GM19467 (cell line): ENCODE results near the gene TOLLIP.

Experiments used
- ATAC-seq: cut with Tn5 transposase; IDR thresholded peaks from one replicate; pipeline ENCODE4 v1.9.1; 2021; ENCODE audit warnings: mild to moderate bottlenecking, moderate library complexity; ENCODE audit not compliant: unreplicated experiment

Gene TOLLIP

DNA sequence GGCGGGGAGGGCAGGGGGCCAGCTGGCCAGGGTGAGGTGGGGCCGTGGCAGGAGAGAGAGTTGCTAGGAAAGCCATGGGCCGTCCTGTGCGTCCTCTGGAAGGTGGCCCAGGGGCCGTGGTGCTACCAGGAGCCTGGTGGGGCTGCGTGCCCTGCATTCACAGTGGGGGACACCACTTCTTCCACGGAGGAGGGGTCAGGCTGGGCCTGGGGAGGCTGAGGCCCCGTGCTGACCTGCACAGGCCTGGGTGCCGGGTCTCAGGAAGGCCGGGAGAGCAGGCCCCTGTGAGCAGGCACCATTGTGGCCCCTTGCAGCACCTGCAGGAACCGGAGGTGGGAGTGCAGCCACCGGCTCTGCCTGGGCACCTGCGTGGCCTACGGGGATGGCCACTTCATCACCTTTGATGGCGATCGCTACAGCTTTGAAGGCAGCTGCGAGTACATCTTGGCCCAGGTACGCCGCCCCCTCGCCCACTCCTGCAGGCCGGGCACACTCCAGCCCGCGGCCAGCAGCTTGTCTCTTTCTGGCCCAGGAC lies 74.6 kb downstream of the TOLLIP start:
- no peak for ATAC-seq

- ATAC-seq: no peak
These were observed 75.2 kb downstream of the TOLLIP start for GRCh38 chr11:1234054-1234720.

GRCh38 chr11:1233351-1234053 lies 75.9 kb downstream of the TOLLIP start:
- ATAC-seq: no peak

GRCh38 chr11:1232883-1233321 lies 76.5 kb downstream of the TOLLIP start:
- ATAC-seq: no peak

DNA sequence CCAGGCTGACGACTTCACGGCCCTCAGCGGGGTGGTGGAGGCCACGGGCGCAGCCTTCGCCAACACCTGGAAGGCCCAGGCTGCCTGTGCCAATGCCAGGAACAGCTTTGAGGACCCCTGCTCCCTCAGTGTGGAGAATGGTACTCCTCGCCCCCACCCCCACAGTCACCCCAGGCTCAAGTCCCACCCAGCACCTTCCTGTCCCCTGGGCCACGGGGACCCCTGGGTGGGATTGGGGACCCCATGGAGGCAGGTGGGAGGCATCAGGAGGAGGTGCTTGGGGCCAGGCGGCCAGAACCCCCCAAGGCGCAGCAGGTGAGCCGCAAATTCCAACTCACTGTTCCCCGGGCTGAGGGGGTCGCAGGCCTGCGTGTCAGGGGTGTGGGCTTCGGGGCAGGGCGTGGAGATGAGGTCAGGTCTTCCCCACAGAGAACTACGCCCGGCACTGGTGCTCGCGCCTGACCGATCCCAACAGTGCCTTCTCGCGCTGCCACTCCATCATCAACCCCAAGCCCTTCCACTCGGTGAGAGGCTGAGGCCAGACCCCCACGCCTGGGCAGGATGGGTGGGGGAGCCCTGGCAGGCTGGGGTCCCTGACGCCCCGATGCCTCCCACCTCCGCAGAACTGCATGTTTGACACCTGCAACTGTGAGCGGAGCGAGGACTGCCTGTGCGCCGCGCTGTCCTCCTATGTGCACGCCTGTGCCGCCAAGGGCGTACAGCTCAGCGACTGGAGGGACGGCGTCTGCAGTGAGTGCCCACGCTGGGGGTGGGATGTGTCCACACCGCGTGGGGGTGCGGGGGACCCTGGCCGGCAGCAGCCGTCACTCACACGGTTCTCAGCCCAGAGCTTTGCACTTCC lies 77.2 kb downstream of the TOLLIP start:
- no peak for ATAC-seq

DNA sequence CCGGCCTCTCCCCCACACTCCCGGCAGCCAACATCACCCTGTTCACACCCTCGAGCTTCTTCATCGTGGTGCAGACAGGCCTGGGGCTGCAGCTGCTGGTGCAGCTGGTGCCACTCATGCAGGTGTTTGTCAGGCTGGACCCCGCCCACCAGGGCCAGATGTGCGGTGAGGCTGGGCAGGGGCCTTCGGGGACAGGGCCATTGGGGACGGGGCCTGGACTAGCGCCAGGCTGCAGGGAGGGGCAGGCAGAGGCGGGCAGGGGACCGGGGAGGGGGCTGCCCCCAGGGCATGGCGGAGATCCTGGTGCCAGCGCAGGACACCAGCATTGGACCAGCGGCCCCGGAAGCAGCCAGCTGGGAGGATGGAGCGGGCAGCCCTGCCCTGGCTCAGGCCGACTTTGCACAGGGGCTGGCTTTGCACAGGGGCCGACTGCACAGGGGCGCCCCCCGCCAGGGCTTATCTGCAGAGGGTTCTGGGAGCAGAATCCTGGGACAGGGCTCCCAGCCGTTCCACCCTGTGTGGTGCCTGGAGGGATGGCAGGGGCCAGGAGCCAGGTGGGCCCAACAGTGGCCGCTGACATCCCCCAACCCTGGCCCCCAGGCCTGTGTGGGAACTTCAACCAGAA lies 77.9 kb downstream of the TOLLIP start:
- ATAC-seq: no peak

GRCh38 chr11:1230456-1231395 lies 78.7 kb downstream of the TOLLIP start:
- no peak for ATAC-seq

- ATAC-seq: no peak
These were observed 79.3 kb downstream of the TOLLIP start for GRCh38 chr11:1230121-1230455.

DNA sequence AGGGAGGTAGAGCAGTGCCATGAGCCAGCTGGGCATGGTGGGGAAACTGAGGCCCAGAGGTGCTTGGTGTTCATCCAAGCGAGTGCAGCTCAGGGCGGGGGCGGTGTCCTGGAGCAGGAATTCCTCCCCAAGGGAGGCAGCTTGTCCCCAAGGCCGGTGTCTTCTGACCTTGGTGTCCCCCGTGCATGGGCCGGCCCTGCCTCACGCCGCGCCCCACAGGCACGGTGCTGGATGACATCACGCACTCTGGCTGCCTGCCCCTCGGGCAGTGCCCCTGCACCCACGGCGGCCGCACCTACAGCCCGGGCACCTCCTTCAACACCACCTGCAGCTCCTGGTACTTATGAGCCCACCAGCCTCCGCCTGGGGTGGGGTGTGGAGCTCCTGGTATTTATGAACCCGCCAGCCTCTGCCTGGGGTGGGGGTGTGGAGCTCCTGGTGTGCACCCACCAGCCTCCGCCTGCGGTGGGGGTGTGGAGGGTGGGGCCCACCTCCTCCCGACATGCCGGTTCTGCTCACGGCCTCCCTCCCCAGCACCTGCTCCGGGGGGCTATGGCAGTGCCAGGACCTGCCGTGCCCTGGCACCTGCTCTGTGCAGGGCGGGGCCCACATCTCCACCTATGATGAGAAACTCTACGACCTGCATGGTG lies 79.8 kb downstream of the TOLLIP start:
- no peak for ATAC-seq

- ATAC-seq: no peak
These were observed 80.4 kb downstream of the TOLLIP start for GRCh38 chr11:1228921-1229451.

DNA sequence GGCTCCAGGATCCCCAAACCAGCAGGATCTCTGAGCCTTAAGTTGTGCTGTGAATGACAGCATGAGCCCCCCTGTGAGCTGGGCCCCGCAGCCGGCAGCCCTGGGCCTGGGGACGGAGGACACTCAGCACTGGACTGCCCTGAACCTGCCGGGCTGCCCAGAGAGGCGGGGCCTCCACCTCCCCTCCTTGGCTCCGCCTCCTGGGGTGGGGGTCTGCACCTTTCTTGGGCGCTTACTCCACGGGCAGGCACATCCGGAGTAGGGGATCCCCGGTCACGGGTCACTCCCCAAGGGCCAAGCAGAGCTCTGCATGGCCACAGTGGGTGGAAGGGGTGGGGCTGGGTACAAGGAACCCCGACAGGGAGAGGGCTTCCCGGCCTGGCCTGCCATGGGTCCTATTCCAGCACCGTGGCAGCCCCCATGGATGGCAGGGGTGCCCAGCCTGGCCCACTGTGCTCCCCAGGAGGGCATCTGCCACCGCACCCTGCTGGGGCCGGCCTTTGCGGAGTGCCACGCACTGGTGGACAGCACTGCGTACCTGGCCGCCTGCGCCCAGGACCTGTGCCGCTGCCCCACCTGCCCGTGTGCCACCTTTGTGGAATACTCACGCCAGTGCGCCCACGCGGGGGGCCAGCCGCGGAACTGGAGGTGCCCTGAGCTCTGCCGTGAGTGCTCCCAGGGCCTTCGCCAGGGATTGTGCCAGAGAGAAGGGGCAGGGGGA lies 81.2 kb downstream of the TOLLIP start:
- no peak for ATAC-seq

GRCh38 chr11:1227551-1228100 lies 81.8 kb downstream of the TOLLIP start:
- ATAC-seq: no peak

GRCh38 chr11:1226986-1227550 lies 82.4 kb downstream of the TOLLIP start:
- ATAC-seq: no peak

- ATAC-seq: no peak
These were observed 83.0 kb downstream of the TOLLIP start for GRCh38 chr11:1226226-1226985.

DNA sequence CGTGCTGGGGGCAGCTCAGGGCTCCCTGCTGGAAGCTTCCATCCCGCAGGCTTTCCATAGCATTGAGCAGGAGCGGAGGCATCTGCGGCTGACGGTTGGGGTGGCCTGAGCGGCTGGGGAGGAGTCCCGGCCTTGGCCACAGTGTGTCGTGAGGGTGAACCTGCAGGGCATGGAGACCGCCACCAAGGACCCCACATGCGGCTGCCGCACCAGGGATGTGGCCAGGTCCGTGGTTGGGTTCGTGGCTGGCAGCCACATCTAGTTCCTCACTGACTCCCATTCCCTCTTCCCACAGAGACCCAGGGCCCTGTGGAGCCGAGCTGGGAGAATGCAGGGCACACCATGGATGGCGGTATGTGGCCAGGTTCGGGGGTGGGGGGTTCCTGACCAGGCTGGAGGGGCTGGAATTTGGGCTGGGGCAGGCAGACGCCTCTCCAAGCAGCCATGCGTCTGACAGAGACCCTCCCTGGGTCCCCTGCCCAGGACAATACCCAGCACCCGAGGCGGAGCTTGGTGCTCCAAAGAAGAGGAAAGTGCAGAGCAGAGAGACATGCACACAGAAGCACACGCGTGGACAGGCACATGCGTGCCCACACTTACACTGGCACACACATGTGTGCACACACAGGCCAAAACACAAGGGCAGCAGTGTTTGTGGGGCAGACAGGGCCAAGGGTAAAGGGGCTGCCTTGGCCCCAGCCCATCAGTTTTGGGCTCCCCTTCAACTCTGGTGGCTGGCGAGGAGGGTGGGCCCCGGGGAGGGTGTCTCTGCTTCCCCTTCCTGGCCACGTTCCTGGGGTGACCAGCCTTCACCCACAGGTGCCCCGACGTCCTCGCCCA lies 83.8 kb downstream of the TOLLIP start:
- ATAC-seq: no peak
